Right atrium auricular region (tissue), 2 donors: Measurements from ENCODE around the gene PPP1R15B. TPM values are rescaled to one million over a fixed set of nuclear protein-coding genes. Genes with fewer than 3 reads are reported as not detected.
A peak's percentile ranks its signal among the peaks of the same experiment; 100 is the strongest.

ENCODE experiments used
- DNase-seq: peaks from one replicate; pipeline ENCODE4 v3.0.0-alpha.2; 2019; ENCODE audit warnings: low spot score
- H3K27ac ChIP-seq, 2 donors: fragments of 200-600 bp; sonication (generic); 1 replicate in 1 of 2; 2 replicates in 1 of 2; pipeline ENCODE4 v1.5.1; 2016 to 2019
- H3K27me3 ChIP-seq, 2 donors: fragments of 200-600 bp; sonication (generic); one replicate each; pipeline versions ENCODE4 v1.5.1 to v1.6.0; 2017 to 2019
- H3K36me3 ChIP-seq: fragments of 200-600 bp; sonication (generic); one replicate; pipeline ENCODE4 v1.5.1; 2016
- H3K4me1 ChIP-seq, 2 donors: fragments of 200-600 bp; sonication (generic); one replicate each; pipeline versions ENCODE4 v1.5.1 to v1.6.0; 2017 to 2019
- H3K4me3 ChIP-seq, 2 donors: fragments of 200-600 bp; sonication (generic); 1 replicate in 1 of 2; 2 replicates in 1 of 2; pipeline ENCODE4 v1.5.1; 2017 to 2019; ENCODE audit warnings: mild to moderate bottlenecking in 1 of 2, moderate library complexity in 1 of 2
- H3K9me3 ChIP-seq, 2 donors: fragments of 200-600 bp; sonication (generic); one replicate each; pipeline ENCODE4 v1.5.1; 2019
- CTCF ChIP-seq, 2 donors: fragments of 200-600 bp; sonication (generic); IDR thresholded peaks; one replicate each; pipeline ENCODE4 v1.5.1; 2019; ENCODE audit warnings: antibody characterized with exemption in 2 of 2
- total RNA-seq, 2 donors: library from RNA; depleted of rRNA; stranded (reverse); fragments of >200 nt; gene quantifications; one replicate each; pipeline ENCODE4 v1.1.0, GENCODE V29; 2016

PPP1R15B gene
- total RNA-seq, 2 donors from 2014 or later, result 27.3 to 30.9 TPM

GRCh38 chr1:204409836-204410687 lies 1.6 kb downstream of the PPP1R15B start:
- H3K4me3 ChIP-seq, result peak overlapping the region; percentile 80 to 94
- H3K9me3 ChIP-seq, result no peaks in the 10 kb centered on the region
- no peak for TF ChIP-seq CTCF (IDR thresholded peaks at IDR 0.05)
- no peaks in the 10 kb centered on the region for H3K27me3 ChIP-seq
- peak overlapping the region; percentile 97 to 99 for H3K27ac ChIP-seq
- peaks cover 0 to 31% of the 10 kb centered on the region in 2 donors for H3K4me1 ChIP-seq
- DNase-seq, result no peak
- H3K36me3 ChIP-seq, result peaks cover 7% of the 10 kb centered on the region

GRCh38 chr1:204409123-204409522 lies 2.5 kb downstream of the PPP1R15B start:
- no peaks in the 10 kb centered on the region for H3K9me3 ChIP-seq
- peaks cover 0 to 33% of the 10 kb centered on the region in 2 donors for H3K4me1 ChIP-seq
- peak overlapping the region; percentile 80 to 94 for H3K4me3 ChIP-seq
- no peak for DNase-seq
- H3K36me3 ChIP-seq, result peaks cover 16% of the 10 kb centered on the region
- no peak for TF ChIP-seq CTCF (IDR thresholded peaks at IDR 0.05)
- H3K27me3 ChIP-seq, result no peaks in the 10 kb centered on the region
- H3K27ac ChIP-seq, result peak overlapping the region; percentile 97 to 99

- Histone ChIP-seq H3K9me3 (no peaks in the 10 kb centered on the region), H3K4me1 (peaks cover 0 to 33% of the 10 kb centered on the region in 2 donors), H3K4me3 (peak overlapping the region; percentile 80 to 94), H3K27ac (peak overlapping the region; percentile 40 to 97), H3K36me3 (peaks cover 21% of the 10 kb centered on the region), H3K27me3 (no peaks in the 10 kb centered on the region)
- no peak for TF ChIP-seq CTCF (IDR thresholded peaks at IDR 0.05)
- DNase-seq, result no peak
Measured at GRCh38 chr1:204408602-204409001, 3.0 kb downstream of the PPP1R15B start.

- peak overlapping the region; percentile 40 to 97 for H3K27ac ChIP-seq
Measured at GRCh38 chr1:204408074-204408507, 3.5 kb downstream of the PPP1R15B start.

GRCh38 chr1:204407295-204407971 lies 4.2 kb downstream of the PPP1R15B start:
- Histone ChIP-seq H3K4me1 (peaks cover 0 to 33% of the 10 kb centered on the region in 2 donors), H3K4me3 (peak overlapping the region; percentile 80 to 94), H3K27ac (peak overlapping the region; percentile 40 to 97), H3K36me3 (peaks cover 33% of the 10 kb centered on the region), H3K27me3 (no peaks in the 10 kb centered on the region), H3K9me3 (no peaks in the 10 kb centered on the region)
- no peak for DNase-seq
- TF ChIP-seq CTCF (IDR thresholded peaks at IDR 0.05), result no peak

More at GRCh38 chr1:204408074-204408507, 3.5 kb downstream of the PPP1R15B start:
- no peaks in the 10 kb centered on the region for H3K27me3 ChIP-seq
- peak overlapping the region; percentile 80 to 94 for H3K4me3 ChIP-seq
- peak; percentile 89 for DNase-seq
- no peak for TF ChIP-seq CTCF (IDR thresholded peaks at IDR 0.05)
- peaks cover 0 to 33% of the 10 kb centered on the region in 2 donors for H3K4me1 ChIP-seq
- peaks cover 26% of the 10 kb centered on the region for H3K36me3 ChIP-seq
- H3K9me3 ChIP-seq, result no peaks in the 10 kb centered on the region
